Activated T-cell treated with anti-CD3 and anti-CD28 coated beads, Interleukin-2, amount 50 U/mL, for 72 hours (primary cell): Measurements from ENCODE around the gene RSKR. TPM values are rescaled to one million over a fixed set of nuclear protein-coding genes. Genes with fewer than 3 reads are reported as not detected.
A peak's percentile ranks its signal among the peaks of the same experiment; 100 is the strongest.

Experiments
- ATAC-seq, 2 donors: fragments of 150-1000 bp; cut with Tn5 transposase; replicated peaks in 1 of 2; 2 replicates each; pipeline ENCODE4 v1.10.0; 2021; ENCODE audit warnings: moderate library complexity in 2 of 2, mild to moderate bottlenecking in 1 of 2
- DNase-seq, 2 donors: peaks; one replicate each; pipeline ENCODE4 v3.0.0; 2021 to 2022; ENCODE audit warnings: mixed read lengths in 1 of 2
- H3K27ac Mint-ChIP-seq: one replicate; pipeline ENCODE4 v1.8.0; 2022; ENCODE audit warnings: mild to moderate bottlenecking, moderate library complexity, mixed read lengths
- H3K27me3 Mint-ChIP-seq: one replicate; pipeline ENCODE4 v1.8.0; 2022; ENCODE audit warnings: low read depth, mixed read lengths
- H3K36me3 Mint-ChIP-seq, 2 donors: one replicate each; pipeline ENCODE4 v1.8.0; 2022; ENCODE audit warnings: mixed read lengths in 2 of 2, mild to moderate bottlenecking in 1 of 2; ENCODE audit not compliant: insufficient read depth in 2 of 2
- H3K4me1 Mint-ChIP-seq: one replicate; pipeline ENCODE4 v1.8.0; 2022; ENCODE audit warnings: low read depth, mixed read lengths
- H3K4me3 Mint-ChIP-seq, 2 donors: one replicate each; pipeline ENCODE4 v1.8.0; 2022; ENCODE audit warnings: mild to moderate bottlenecking in 2 of 2, mixed read lengths in 2 of 2, moderate library complexity in 2 of 2
- H3K9me3 Mint-ChIP-seq, 2 donors: one replicate each; pipeline ENCODE4 v1.8.0; 2022; ENCODE audit warnings: mixed read lengths in 2 of 2
- total RNA-seq, 2 donors: library from RNA; stranded (reverse); gene quantifications; one replicate each; pipeline ENCODE4 v1.2.3, GENCODE V29; 2022

RSKR gene
- total RNA-seq, 2 donors from 2014 or later: 25.1 to 33.4 TPM

- Mint-ChIP-seq H3K4me3 (peak within 1 kb of the TSS; percentile 86 to 91), H3K36me3 (peaks cover 6 to 20% of the 10 kb centered on the region in 2 donors)
- peak; percentile 98 to 99 for ATAC-seq
These were observed 31.0 kb upstream of the RSKR start, which contains the start of gene BLTP2 for GRCh38 chr17:28644787-28645575. BLTP2 (minus strand) TSS chr17:28645158; CDS start chr17:28645056, 102 bp downstream.

DNA sequence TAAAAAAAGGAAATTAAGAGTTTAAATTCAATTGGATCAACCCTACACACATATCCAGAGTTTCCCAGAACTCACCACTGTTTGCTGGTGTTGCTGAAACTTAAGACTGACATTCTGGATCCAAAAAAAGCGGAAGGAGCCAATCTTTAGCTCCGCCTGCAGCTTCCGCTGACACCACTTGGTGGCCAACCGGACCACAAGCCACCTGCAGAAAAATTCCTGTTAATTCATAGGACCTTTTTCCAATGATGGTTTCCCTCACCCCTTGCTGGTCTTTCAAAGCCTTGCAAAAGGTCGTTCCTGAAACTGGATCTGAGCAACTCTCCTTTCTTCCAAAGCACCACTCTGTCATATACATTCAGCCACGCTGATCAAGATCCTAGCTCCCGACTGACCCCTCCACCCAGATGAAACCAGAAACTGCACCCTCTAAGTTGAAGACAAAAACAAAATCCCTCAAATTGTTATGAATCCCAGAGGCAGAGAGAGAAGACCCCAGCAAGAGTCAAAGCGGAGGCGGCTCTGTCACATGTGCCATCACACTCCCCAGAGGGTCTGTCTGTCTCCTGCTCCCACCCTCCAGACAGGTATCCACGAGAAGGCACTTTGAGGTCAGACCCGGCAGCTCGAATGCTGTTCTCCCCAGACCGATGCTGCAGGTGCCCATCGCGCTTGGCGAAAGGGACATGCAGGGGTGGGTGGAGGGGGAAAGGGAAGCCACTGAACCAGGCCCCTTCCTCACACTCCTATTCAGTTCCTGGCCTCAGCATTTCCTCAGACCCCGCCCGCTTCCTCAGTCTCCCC is 30.2 kb upstream of the RSKR start:
- DNase-seq (peak; percentile 28 to 32), ATAC-seq (peak in 1 of 2 donors; percentile 0)
- Mint-ChIP-seq H3K4me3 (peak overlapping the region; percentile 86 to 91), H3K36me3 (peaks cover 6 to 23% of the 10 kb centered on the region in 2 donors), H3K27ac (peak overlapping the region; percentile 82), H3K9me3 (no peaks in the 10 kb centered on the region), H3K27me3 (no peaks in the 10 kb centered on the region), H3K4me1 (peaks cover 51% of the 10 kb centered on the region)

More at GRCh38 chr17:28644787-28645575, 31.0 kb upstream of the RSKR start, which contains the start of gene BLTP2:
- peaks cover 48% of the 10 kb centered on the region for H3K4me1 Mint-ChIP-seq
- no peaks in the 10 kb centered on the region for H3K9me3 Mint-ChIP-seq
- no peaks in the 10 kb centered on the region for H3K27me3 Mint-ChIP-seq
- peak within 1 kb of the TSS; percentile 82 for H3K27ac Mint-ChIP-seq
- DNase-seq: peak; percentile 95 to 97

DNA sequence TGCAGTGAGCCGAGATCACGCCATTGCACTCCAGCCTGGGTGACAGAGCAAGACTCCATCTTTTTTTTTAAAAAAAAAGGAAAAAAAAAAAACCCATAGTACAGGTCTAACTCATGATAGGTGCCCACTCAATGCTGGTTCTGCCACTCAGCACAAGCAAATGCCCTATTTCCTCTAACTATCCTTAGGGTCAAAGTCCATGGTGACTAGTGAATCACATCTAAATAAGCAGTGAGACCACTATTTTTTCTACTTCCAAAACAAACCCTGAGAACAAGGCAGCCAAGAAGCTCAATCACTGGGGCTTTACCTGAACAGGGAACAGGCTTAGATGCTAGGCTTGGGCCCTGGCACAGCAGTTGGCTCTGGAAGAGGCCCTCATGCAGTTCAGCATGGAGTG is 27.6 kb upstream of the RSKR start:
- no peak overlapping the region for H3K27ac Mint-ChIP-seq
- H3K9me3 Mint-ChIP-seq: no peaks in the 10 kb centered on the region
- H3K27me3 Mint-ChIP-seq: no peaks in the 10 kb centered on the region
- no peak for DNase-seq
- H3K4me3 Mint-ChIP-seq: no peak overlapping the region
- H3K36me3 Mint-ChIP-seq: peaks cover 15 to 34% of the 10 kb centered on the region in 2 donors
- no peak for ATAC-seq
- peaks cover 59% of the 10 kb centered on the region for H3K4me1 Mint-ChIP-seq

GRCh38 chr17:28635506-28635905 is 21.5 kb upstream of the RSKR start:
- H3K4me3 Mint-ChIP-seq: no peak overlapping the region
- H3K4me1 Mint-ChIP-seq: peaks cover 31% of the 10 kb centered on the region
- H3K36me3 Mint-ChIP-seq: peaks cover 20 to 43% of the 10 kb centered on the region in 2 donors
- DNase-seq (no peak), ATAC-seq (no peak)
- no peaks in the 10 kb centered on the region for H3K9me3 Mint-ChIP-seq
- H3K27ac Mint-ChIP-seq: no peak overlapping the region
- no peaks in the 10 kb centered on the region for H3K27me3 Mint-ChIP-seq

DNA sequence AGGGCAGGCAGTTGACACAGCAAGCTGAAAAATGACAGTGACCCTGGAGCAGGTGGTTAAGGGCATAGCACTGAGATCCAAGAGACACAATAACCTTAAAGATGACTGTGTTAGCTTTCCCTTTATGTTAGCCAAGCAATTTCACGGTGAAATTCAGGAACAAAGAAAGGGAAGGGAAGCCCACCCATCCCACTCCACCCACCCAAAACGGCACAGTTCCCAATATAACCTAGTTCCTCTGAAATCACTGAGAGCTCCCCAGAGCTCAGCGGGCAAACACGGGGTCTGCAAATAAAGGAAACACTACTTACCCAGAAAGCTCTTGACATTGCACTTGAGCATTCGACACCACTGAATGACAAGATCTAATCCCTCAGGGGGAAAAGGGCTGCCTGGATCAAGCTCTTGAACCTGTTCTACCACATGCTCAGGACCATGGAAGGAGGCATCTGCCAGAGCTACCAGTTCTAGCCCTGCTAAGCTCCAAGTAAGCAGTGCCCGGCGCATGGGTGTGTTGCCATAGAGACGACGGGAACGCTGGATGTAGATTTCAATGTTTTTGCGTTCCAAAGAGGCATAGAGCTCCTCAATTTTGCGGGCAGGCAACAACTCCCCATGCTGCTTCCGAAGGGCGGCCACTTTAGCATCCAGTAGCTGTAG is 20.4 kb upstream of the RSKR start:
- Mint-ChIP-seq H3K9me3 (no peaks in the 10 kb centered on the region), H3K27ac (no peak overlapping the region), H3K4me1 (peaks cover 30% of the 10 kb centered on the region), H3K4me3 (no peak overlapping the region), H3K36me3 (peaks cover 18 to 39% of the 10 kb centered on the region in 2 donors), H3K27me3 (no peaks in the 10 kb centered on the region)
- ATAC-seq (no peak), DNase-seq (no peak)

GRCh38 chr17:28626818-28627217 is 12.8 kb upstream of the RSKR start:
- Mint-ChIP-seq H3K27ac (peak overlapping the region; percentile 21), H3K4me1 (no peaks in the 10 kb centered on the region), H3K36me3 (peaks cover 11 to 21% of the 10 kb centered on the region in 2 donors), H3K9me3 (no peaks in the 10 kb centered on the region), H3K27me3 (no peaks in the 10 kb centered on the region), H3K4me3 (no peak overlapping the region)
- DNase-seq (no peak), ATAC-seq (no peak)

- Mint-ChIP-seq H3K9me3 (no peaks in the 10 kb centered on the region), H3K36me3 (peaks cover 12 to 25% of the 10 kb centered on the region in 2 donors), H3K27me3 (no peaks in the 10 kb centered on the region), H3K27ac (no peak overlapping the region), H3K4me1 (no peaks in the 10 kb centered on the region), H3K4me3 (no peak overlapping the region)
- ATAC-seq (no peak), DNase-seq (no peak)
These were observed 10.2 kb upstream of the RSKR start for GRCh38 chr17:28624148-28624547.

- Mint-ChIP-seq H3K27me3 (no peaks in the 10 kb centered on the region), H3K4me3 (no peak overlapping the region), H3K27ac (no peak overlapping the region), H3K4me1 (no peaks in the 10 kb centered on the region), H3K36me3 (peaks cover 13 to 25% of the 10 kb centered on the region in 2 donors), H3K9me3 (no peaks in the 10 kb centered on the region)
- ATAC-seq: no peak
- DNase-seq: no peak
These were observed 9.7 kb upstream of the RSKR start for GRCh38 chr17:28623696-28624095.

DNA sequence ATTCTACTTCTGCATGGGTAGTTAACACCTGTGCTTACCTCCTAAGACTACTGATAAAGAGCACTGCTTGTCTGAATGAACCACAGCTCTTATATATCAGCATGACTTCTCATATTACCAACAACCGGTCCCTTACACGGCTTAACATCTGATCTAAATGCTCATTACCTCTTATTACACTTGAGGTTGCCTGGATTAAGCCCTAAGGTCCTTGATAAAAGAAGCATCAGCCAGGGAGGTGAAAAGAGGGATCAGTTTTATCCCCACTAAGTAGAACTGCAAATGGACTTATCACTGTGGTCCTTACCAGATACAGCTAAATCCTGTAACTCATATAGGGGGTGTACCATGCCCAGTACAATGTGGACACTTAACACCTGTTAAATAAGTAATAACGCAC is 8.2 kb upstream of the RSKR start:
- Mint-ChIP-seq H3K9me3 (no peaks in the 10 kb centered on the region), H3K27ac (no peak overlapping the region), H3K27me3 (no peaks in the 10 kb centered on the region), H3K4me1 (no peaks in the 10 kb centered on the region), H3K4me3 (no peak overlapping the region), H3K36me3 (peaks cover 11 to 32% of the 10 kb centered on the region in 2 donors)
- ATAC-seq (no peak), DNase-seq (no peak)

GRCh38 chr17:28620010-28620409 is 6.0 kb upstream of the RSKR start:
- H3K27ac Mint-ChIP-seq: peak overlapping the region; percentile 75
- H3K4me1 Mint-ChIP-seq: no peaks in the 10 kb centered on the region
- H3K27me3 Mint-ChIP-seq: no peaks in the 10 kb centered on the region
- H3K36me3 Mint-ChIP-seq: peaks cover 9 to 26% of the 10 kb centered on the region in 2 donors
- no peaks in the 10 kb centered on the region for H3K9me3 Mint-ChIP-seq
- no peak overlapping the region for H3K4me3 Mint-ChIP-seq
- ATAC-seq (no peak), DNase-seq (no peak)

DNA sequence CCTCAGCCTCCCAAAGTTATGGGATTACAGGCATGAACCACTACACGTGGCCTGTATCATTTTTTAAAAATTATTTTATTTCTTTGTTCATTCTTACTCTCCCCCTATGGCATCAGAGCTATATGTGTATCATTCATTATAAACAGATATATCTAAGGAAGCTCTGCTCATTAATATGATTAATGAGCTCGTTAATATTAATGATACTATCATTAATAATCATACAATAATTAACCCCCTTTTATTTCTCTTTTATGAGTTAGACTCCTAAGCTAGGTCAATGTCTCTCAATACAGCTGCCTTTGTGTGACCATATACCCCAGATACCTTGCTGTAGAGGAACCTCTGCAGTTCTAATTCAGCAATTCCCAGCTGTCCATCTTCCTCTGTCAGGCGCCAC is 4.5 kb upstream of the RSKR start:
- no peak for ATAC-seq
- Mint-ChIP-seq H3K4me3 (no peak overlapping the region), H3K9me3 (no peaks in the 10 kb centered on the region), H3K4me1 (peaks cover 4% of the 10 kb centered on the region), H3K27ac (no peak overlapping the region), H3K27me3 (no peaks in the 10 kb centered on the region), H3K36me3 (peaks cover 7 to 27% of the 10 kb centered on the region in 2 donors)
- DNase-seq: no peak

- H3K27me3 Mint-ChIP-seq: no peaks in the 10 kb centered on the region
- no peaks in the 10 kb centered on the region for H3K9me3 Mint-ChIP-seq
- H3K4me3 Mint-ChIP-seq: no peak overlapping the region
- H3K36me3 Mint-ChIP-seq: peaks cover 6 to 23% of the 10 kb centered on the region in 2 donors
- H3K4me1 Mint-ChIP-seq: peaks cover 4% of the 10 kb centered on the region
- peak overlapping the region; percentile 31 for H3K27ac Mint-ChIP-seq
- ATAC-seq (no peak), DNase-seq (no peak)
These were observed 2.3 kb upstream of the RSKR start for GRCh38 chr17:28616281-28616680.
